ENCODE data around the gene CEL.
"Not testable (repeated sequence)": the region's sequence is repeated elsewhere in the genome, so short reads cannot be mapped to it uniquely, and the experiment has no call there.

The CEL gene

GRCh38 chr9:133081957-133082644, 20.3 kb downstream of the CEL start:
- not testable (repeated sequence) for H3K27ac Mint-ChIP-seq (ENCODE audit: low read depth); H3K4me3 Mint-ChIP-seq; H3K36me3 Mint-ChIP-seq (ENCODE audit: insufficient read depth); H3K4me1 Mint-ChIP-seq; ATAC-seq (replicated peaks; ENCODE audit: extremely low read depth, poor library complexity, severe bottlenecking); H3K9me3 Mint-ChIP-seq; DNase-seq (ENCODE audit: low spot score in 2 of 2); H3K27me3 Mint-ChIP-seq

DNA sequence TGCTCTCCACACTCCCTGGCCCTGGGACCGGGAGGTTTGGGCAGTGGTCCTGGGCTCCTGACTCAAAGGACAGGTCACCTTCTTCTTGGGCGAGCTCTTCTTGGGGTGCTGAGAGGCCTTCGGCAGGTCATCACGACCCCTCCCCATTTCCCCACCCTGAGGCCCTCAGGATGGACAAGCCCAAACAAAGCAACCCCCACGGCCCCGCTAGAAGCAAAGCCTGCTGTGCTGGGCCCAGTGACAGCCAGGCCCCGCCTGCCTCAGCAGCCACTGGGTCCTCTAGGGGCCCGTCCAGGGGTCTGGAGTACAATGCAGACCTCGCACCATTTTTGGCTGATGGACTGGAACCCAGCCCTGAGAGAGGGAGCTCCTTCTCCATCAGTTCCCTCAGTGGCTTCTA, 21.9 kb downstream of the CEL start:
- not testable (repeated sequence) for H3K27ac Mint-ChIP-seq (ENCODE audit: low read depth); DNase-seq (ENCODE audit: low spot score in 2 of 2); H3K9me3 Mint-ChIP-seq; H3K4me1 Mint-ChIP-seq; H3K36me3 Mint-ChIP-seq (ENCODE audit: insufficient read depth); H3K27me3 Mint-ChIP-seq; H3K4me3 Mint-ChIP-seq; ATAC-seq (replicated peaks; ENCODE audit: extremely low read depth, poor library complexity, severe bottlenecking)

DNA sequence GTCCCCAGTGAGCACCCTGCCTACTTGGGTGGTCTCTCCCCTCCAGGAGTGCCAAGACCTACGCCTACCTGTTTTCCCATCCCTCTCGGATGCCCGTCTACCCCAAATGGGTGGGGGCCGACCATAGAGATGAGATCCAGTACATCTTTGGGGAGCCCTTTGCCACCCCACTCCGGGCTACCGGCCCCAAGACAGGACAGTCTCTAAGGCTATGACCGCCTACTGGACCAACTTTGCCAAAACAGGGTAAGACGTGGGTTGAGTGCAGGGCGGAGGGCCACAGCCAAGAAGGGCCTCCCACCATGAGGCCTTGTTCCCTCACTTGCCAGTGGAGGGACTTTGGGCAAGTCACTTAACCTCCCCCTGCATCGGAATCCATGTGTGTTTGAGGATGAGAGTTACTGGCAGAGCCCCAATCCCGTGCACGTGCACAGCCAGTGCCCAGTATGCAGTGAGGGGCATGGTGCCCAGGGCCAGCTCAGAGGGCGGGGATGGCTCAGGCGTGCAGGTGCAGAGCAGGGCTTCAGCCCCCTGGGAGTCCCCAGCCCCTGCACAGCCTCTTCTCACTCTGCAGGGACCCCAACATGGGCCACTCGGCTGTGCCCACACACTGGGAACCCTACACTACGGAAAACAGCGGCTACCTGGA, 24.6 kb downstream of the CEL start:
- H3K27ac Mint-ChIP-seq (ENCODE audit: low read depth); H3K27me3 Mint-ChIP-seq; H3K36me3 Mint-ChIP-seq (ENCODE audit: insufficient read depth); DNase-seq (ENCODE audit: low spot score in 2 of 2); H3K4me1 Mint-ChIP-seq; H3K4me3 Mint-ChIP-seq; ATAC-seq (replicated peaks; ENCODE audit: extremely low read depth, poor library complexity, severe bottlenecking); H3K9me3 Mint-ChIP-seq: not testable (repeated sequence)

GRCh38 chr9:133086894-133087293, 25.1 kb downstream of the CEL start:
- DNase-seq (ENCODE audit: low spot score in 2 of 2): no peak
- Mint-ChIP-seq H3K4me1 (no peaks in the 10 kb centered on the region), H3K9me3 (no peaks in the 10 kb centered on the region), H3K4me3 (no peak overlapping the region), H3K27me3 (no peaks in the 10 kb centered on the region), H3K27ac (ENCODE audit: low read depth) (no peak overlapping the region), H3K36me3 (ENCODE audit: insufficient read depth) (no peaks in the 10 kb centered on the region)
- ATAC-seq (replicated peaks; ENCODE audit: extremely low read depth, poor library complexity, severe bottlenecking): no peak

DNA sequence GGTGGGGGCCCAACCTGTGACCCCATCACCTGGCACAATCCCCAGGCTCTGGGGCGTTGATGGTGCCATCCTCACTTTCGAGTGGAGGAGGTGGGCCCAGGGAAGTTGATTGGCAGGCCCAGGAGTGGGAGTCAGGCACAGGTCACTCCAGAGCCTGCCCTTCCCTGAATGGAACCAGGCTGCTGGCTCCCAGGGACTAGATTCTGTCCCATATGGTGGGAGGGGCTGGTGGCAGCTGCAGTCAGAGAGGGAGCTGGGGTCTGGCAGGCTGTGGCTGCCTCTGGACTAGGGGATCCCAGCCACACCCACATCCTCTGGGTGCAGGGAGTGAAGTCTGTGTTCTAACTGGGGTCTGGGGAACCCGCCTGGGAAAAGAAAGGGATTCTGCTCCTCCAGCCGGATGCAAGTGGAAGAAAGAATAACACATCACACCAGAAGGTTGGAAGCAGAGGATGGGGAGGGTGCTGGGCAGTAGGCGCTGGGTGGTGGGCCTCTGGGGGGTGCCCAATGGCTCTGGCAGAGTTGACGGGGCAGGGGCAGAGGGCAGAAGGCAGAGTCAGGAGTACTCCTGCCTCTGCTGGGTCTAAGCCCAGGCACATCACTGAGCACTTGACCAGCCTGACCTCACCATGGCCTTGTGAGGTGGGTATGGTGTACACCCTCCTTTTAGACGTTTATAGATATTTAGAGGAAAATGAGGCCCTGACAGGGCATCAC, 25.8 kb downstream of the CEL start:
- Mint-ChIP-seq H3K4me3 (no peak overlapping the region), H3K9me3 (no peaks in the 10 kb centered on the region), H3K27me3 (no peaks in the 10 kb centered on the region), H3K36me3 (ENCODE audit: insufficient read depth) (no peaks in the 10 kb centered on the region), H3K4me1 (no peaks in the 10 kb centered on the region), H3K27ac (ENCODE audit: low read depth) (no peak overlapping the region)
- DNase-seq (ENCODE audit: low spot score in 2 of 2) (no peak), ATAC-seq (replicated peaks; ENCODE audit: extremely low read depth, poor library complexity, severe bottlenecking) (no peak)

DNA sequence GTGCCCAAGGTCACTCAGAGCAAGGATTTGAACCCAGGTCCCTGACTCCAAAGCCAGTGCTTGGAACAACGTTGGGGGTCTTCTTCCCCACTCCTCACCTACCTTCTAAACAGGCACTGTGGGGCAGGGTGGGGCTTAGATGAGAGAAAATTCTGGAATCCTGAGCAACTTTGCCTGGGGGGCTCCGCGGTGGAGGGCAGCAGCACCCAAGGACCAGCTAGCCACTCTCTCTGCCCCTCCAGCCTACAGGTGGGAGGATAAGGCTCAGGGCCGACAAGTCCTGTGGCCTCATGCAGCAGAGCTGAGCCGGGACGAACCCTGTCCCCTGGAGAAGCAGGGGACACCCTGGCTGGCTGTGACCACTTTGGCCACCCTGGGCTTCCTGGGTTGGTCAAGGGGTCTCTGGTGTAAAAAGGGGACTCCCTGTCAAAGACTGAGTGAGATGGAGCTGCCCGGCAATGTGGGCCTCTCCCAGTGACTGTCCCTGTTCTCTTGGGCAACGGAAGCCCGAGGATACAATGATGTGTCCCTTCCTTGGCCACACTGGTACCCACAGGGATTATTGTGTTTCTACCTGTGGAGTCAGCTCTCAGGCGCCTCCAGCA, 26.5 kb downstream of the CEL start:
- DNase-seq (ENCODE audit: low spot score in 2 of 2) (no peak), ATAC-seq (replicated peaks; ENCODE audit: extremely low read depth, poor library complexity, severe bottlenecking) (no peak)
- Mint-ChIP-seq H3K9me3 (no peaks in the 10 kb centered on the region), H3K36me3 (ENCODE audit: insufficient read depth) (no peaks in the 10 kb centered on the region), H3K4me3 (no peak overlapping the region), H3K27ac (ENCODE audit: low read depth) (no peak overlapping the region), H3K4me1 (no peaks in the 10 kb centered on the region), H3K27me3 (no peaks in the 10 kb centered on the region)

GRCh38 chr9:133088756-133089155, 27.0 kb downstream of the CEL start:
- H3K27me3 Mint-ChIP-seq: no peaks in the 10 kb centered on the region
- H3K4me1 Mint-ChIP-seq: no peaks in the 10 kb centered on the region
- H3K36me3 Mint-ChIP-seq (ENCODE audit: insufficient read depth): no peaks in the 10 kb centered on the region
- no peak overlapping the region for H3K4me3 Mint-ChIP-seq
- H3K9me3 Mint-ChIP-seq: no peaks in the 10 kb centered on the region
- H3K27ac Mint-ChIP-seq (ENCODE audit: low read depth): peak overlapping the region; percentile 55
- DNase-seq (ENCODE audit: low spot score in 2 of 2): no peak
- no peak for ATAC-seq (replicated peaks; ENCODE audit: extremely low read depth, poor library complexity, severe bottlenecking)

DNA sequence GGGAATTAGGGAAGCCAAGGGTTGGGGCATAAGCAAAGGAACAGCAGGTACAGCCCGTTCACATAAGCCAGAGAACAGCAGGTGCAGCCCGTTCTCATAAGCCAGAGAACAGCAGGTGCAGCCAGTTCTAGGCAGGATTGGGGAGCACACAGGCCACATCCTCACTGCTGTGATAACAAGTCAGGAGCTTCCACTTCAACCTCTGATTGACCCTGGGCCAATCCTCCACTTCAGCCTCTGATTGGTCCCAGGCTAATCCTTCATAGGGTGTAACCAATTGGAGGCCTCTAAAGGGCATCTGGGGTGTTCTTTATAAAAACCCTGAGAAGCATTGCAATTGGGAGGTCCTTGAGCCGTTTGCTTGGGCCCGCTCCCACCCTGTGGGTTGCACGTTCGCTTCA, 27.5 kb downstream of the CEL start:
- H3K27me3 Mint-ChIP-seq: no peaks in the 10 kb centered on the region
- ATAC-seq (replicated peaks; ENCODE audit: extremely low read depth, poor library complexity, severe bottlenecking) (no peak), DNase-seq (ENCODE audit: low spot score in 2 of 2) (no peak)
- no peaks in the 10 kb centered on the region for H3K36me3 Mint-ChIP-seq (ENCODE audit: insufficient read depth)
- no peak overlapping the region for H3K4me3 Mint-ChIP-seq
- H3K9me3 Mint-ChIP-seq: no peaks in the 10 kb centered on the region
- peak overlapping the region; percentile 55 for H3K27ac Mint-ChIP-seq (ENCODE audit: low read depth)
- H3K4me1 Mint-ChIP-seq: no peaks in the 10 kb centered on the region

GRCh38 chr9:133090187-133090586, 28.4 kb downstream of the CEL start:
- H3K4me1 Mint-ChIP-seq: no peaks in the 10 kb centered on the region
- no peaks in the 10 kb centered on the region for H3K27me3 Mint-ChIP-seq
- no peaks in the 10 kb centered on the region for H3K36me3 Mint-ChIP-seq (ENCODE audit: insufficient read depth)
- H3K27ac Mint-ChIP-seq (ENCODE audit: low read depth): peak overlapping the region; percentile 50
- ATAC-seq (replicated peaks; ENCODE audit: extremely low read depth, poor library complexity, severe bottlenecking) (no peak), DNase-seq (ENCODE audit: low spot score in 2 of 2) (no peak)
- no peak overlapping the region for H3K4me3 Mint-ChIP-seq
- H3K9me3 Mint-ChIP-seq: no peaks in the 10 kb centered on the region

DNA sequence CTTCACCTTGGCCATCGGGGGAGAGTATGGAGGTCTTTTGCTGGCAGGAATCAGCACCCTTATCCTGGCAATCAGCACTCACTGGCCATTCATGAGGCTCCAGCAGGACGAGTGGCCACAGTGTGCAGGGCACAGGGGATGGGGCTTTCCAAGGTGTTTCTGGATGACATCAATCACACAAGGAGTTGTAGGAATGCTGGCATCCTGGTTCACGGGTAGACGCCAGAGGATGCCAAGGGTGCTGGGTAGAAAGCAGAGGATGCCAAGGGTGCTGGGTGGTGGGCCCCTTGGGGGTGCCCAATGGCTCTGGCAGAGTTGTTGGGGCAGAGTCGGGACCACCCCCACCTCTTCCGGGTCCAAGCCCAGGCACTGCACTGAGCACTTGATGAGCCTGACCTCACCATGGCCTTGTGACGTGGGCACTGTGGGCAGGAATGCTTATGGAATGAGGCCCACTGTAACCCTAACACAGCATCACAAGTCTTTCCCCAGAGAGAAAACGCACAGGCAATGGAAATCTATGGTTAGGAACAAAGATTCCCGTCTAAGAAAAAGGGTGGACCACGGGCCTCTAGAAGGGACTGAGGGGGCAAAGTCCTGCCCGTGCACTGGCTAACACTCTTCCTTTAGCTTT, 29.1 kb downstream of the CEL start:
- Mint-ChIP-seq H3K27ac (ENCODE audit: low read depth) (peak overlapping the region; percentile 50), H3K36me3 (ENCODE audit: insufficient read depth) (no peaks in the 10 kb centered on the region), H3K9me3 (peaks cover 1% of the 10 kb centered on the region), H3K4me3 (no peak overlapping the region), H3K4me1 (no peaks in the 10 kb centered on the region), H3K27me3 (no peaks in the 10 kb centered on the region)
- no peak for DNase-seq (ENCODE audit: low spot score in 2 of 2)
- no peak for ATAC-seq (replicated peaks; ENCODE audit: extremely low read depth, poor library complexity, severe bottlenecking)

DNA sequence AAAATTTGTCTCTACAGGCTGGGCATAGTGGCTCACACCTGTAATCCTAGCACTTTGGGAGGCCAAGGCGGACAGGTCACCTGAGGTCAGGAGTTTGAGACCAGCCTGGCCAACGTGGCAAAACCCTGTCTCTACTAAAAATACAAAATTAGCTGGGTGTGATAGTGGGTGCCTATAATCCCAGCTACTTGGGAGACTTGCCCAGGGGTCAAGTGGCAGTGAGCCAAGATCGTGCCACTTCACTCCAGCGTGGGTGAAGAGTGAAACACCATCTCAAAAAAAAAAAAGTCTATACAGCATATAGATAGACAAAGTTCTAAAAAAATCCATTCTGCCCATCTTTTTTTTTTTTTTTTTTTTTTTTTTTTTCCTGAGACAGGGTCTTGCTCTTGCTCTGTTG, 32.6 kb downstream of the CEL start:
- DNase-seq (ENCODE audit: low spot score in 2 of 2): not testable (repeated sequence)
- peaks cover 24% of the 10 kb centered on the region for H3K36me3 Mint-ChIP-seq (ENCODE audit: insufficient read depth)

GRCh38 chr9:133094842-133095393, 33.1 kb downstream of the CEL start:
- Mint-ChIP-seq H3K36me3 (ENCODE audit: insufficient read depth) (peaks cover 28% of the 10 kb centered on the region), H3K9me3 (peaks cover 8% of the 10 kb centered on the region), H3K4me3 (no peak overlapping the region), H3K27ac (ENCODE audit: low read depth) (no peak overlapping the region), H3K27me3 (no peaks in the 10 kb centered on the region), H3K4me1 (no peaks in the 10 kb centered on the region)
- ATAC-seq (replicated peaks; ENCODE audit: extremely low read depth, poor library complexity, severe bottlenecking): no peak
- no peak for DNase-seq (ENCODE audit: low spot score in 2 of 2)

More for the DNA sequence above, 32.6 kb downstream of the CEL start:
- H3K4me3 Mint-ChIP-seq; H3K9me3 Mint-ChIP-seq; H3K4me1 Mint-ChIP-seq; ATAC-seq (replicated peaks; ENCODE audit: extremely low read depth, poor library complexity, severe bottlenecking); H3K27me3 Mint-ChIP-seq; H3K27ac Mint-ChIP-seq (ENCODE audit: low read depth): not testable (repeated sequence)
